Ishikawa (cell line): ENCODE results near the gene LAMC3.

ENCODE experiments used
- CEBPB ChIP-seq: IDR thresholded peaks from 2 replicates; pipeline ENCODE4 v1.6.1; 2012
- CREB1 ChIP-seq: IDR thresholded peaks from 2 replicates; pipeline ENCODE4 v1.6.1; 2012; ENCODE audit warnings: low read depth
- EGR1 ChIP-seq: IDR thresholded peaks from 2 replicates; pipeline ENCODE4 v1.6.1; 2012
- EP300 ChIP-seq: IDR thresholded peaks from 2 replicates; pipeline ENCODE4 v1.6.1; 2012; ENCODE audit warnings: borderline replicate concordance
- FOXM1 ChIP-seq: IDR thresholded peaks from 2 replicates; pipeline ENCODE4 v1.6.1; 2012; ENCODE audit warnings: low read depth, borderline replicate concordance
- NFIC ChIP-seq: IDR thresholded peaks from 2 replicates; pipeline ENCODE4 v1.6.1; 2012
- RAD21 ChIP-seq: IDR thresholded peaks from 2 replicates; pipeline ENCODE4 v1.6.1; 2012; ENCODE audit warnings: low read depth
- TAF1 ChIP-seq: IDR thresholded peaks from 2 replicates; pipeline ENCODE4 v1.6.1; 2012; ENCODE audit warnings: low read depth, mild to moderate bottlenecking
- TCF12 ChIP-seq: IDR thresholded peaks from 2 replicates; pipeline ENCODE4 v1.6.1; 2012; ENCODE audit warnings: low read depth
- TEAD4 ChIP-seq: IDR thresholded peaks from 2 replicates; pipeline ENCODE4 v1.6.1; 2012
- YY1 ChIP-seq: IDR thresholded peaks from 2 replicates; pipeline ENCODE4 v1.6.1; 2012; ENCODE audit warnings: low read depth
- ZBTB7A ChIP-seq: IDR thresholded peaks from 2 replicates; pipeline ENCODE4 v1.6.1; 2012; ENCODE audit warnings: low read depth
- TF ChIP-seq, protein P1 (sequence below): IDR thresholded peaks from 2 replicates; pipeline ENCODE4 v1.6.1; 2012; ENCODE audit warnings: low read depth, mild to moderate bottlenecking
- TF ChIP-seq, protein P2 (sequence below): IDR thresholded peaks from 2 replicates; pipeline ENCODE4 v1.6.1; 2012
- TF ChIP-seq, protein P3 (sequence below): IDR thresholded peaks from 2 replicates; pipeline ENCODE4 v1.6.1; 2012

Gene LAMC3

DNA sequence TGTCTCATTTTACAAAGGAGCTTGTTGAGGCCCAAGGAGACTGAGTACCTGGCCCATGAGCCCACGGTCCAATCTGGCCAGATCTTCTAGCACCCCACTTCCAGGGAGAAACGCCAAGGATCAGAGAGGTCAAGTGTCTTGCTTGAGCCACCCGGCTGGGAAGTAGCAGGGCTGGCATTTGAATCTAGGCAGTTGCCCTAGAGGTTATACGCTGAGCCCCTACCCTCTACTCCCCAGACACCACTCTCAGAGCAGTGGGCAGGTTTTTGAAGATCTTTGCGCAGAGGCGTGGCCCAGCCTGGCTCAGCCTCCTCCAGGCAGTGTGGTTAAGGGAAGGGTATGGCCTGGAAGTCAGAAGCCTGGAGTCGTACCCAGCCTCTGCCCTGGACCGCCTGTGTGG, 110.6 kb downstream of the LAMC3 start:
- TF ChIP-seq YY1, result no peak
- TF ChIP-seq EGR1, result no peak
- TF ChIP-seq TCF12, result no peak
- TF ChIP-seq NFIC, result no peak
- TF ChIP-seq TAF1, result no peak
- no peak for TF ChIP-seq RAD21
- no peak for TF ChIP-seq FOXM1
- TF ChIP-seq TEAD4, result no peak
- TF ChIP-seq, protein P1, sequence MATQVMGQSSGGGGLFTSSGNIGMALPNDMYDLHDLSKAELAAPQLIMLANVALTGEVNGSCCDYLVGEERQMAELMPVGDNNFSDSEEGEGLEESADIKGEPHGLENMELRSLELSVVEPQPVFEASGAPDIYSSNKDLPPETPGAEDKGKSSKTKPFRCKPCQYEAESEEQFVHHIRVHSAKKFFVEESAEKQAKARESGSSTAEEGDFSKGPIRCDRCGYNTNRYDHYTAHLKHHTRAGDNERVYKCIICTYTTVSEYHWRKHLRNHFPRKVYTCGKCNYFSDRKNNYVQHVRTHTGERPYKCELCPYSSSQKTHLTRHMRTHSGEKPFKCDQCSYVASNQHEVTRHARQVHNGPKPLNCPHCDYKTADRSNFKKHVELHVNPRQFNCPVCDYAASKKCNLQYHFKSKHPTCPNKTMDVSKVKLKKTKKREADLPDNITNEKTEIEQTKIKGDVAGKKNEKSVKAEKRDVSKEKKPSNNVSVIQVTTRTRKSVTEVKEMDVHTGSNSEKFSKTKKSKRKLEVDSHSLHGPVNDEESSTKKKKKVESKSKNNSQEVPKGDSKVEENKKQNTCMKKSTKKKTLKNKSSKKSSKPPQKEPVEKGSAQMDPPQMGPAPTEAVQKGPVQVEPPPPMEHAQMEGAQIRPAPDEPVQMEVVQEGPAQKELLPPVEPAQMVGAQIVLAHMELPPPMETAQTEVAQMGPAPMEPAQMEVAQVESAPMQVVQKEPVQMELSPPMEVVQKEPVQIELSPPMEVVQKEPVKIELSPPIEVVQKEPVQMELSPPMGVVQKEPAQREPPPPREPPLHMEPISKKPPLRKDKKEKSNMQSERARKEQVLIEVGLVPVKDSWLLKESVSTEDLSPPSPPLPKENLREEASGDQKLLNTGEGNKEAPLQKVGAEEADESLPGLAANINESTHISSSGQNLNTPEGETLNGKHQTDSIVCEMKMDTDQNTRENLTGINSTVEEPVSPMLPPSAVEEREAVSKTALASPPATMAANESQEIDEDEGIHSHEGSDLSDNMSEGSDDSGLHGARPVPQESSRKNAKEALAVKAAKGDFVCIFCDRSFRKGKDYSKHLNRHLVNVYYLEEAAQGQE, result no peak
- TF ChIP-seq, protein P2, sequence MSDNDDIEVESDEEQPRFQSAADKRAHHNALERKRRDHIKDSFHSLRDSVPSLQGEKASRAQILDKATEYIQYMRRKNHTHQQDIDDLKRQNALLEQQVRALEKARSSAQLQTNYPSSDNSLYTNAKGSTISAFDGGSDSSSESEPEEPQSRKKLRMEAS, result no peak
- no peak for TF ChIP-seq CEBPB
- no peak for TF ChIP-seq ZBTB7A
- TF ChIP-seq, protein P3, sequence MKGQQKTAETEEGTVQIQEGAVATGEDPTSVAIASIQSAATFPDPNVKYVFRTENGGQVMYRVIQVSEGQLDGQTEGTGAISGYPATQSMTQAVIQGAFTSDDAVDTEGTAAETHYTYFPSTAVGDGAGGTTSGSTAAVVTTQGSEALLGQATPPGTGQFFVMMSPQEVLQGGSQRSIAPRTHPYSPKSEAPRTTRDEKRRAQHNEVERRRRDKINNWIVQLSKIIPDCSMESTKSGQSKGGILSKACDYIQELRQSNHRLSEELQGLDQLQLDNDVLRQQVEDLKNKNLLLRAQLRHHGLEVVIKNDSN, result no peak
- TF ChIP-seq EP300, result no peak
- no peak for TF ChIP-seq CREB1

DNA sequence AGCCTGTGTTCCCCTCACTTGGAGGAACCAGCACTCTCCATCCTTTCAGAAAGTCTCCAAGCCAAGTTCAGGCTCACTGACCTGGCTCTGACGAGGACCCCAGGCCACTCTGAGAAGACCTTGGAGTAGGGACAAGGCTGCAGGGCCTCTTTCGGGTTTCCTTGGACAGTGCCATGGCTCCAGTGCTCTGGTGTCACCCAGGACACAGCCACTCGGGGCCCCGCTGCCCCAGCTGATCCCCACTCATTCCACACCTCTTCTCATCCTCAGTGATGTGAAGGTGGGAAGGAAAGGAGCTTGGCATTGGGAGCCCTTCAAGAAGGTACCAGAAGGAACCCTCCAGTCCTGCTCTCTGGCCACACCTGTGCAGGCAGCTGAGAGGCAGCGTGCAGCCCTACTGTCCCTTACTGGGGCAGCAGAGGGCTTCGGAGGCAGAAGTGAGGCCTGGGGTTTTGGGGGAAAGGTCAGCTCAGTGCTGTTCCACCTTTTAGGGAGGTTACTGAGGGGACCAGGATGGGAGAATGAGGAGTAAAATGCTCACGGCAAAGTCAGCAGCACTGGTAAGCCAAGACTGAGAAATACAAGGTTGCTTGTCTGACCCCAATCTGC, 111.8 kb downstream of the LAMC3 start:
- TF ChIP-seq NFIC (no peak), FOXM1 (no peak), ZBTB7A (no peak), TAF1 (no peak), TEAD4 (no peak), CREB1 (no peak), EGR1 (no peak), CEBPB (no peak), RAD21 (no peak), TCF12 (no peak)
- TF ChIP-seq, protein P3, result no peak
- TF ChIP-seq, protein P1, result no peak

DNA sequence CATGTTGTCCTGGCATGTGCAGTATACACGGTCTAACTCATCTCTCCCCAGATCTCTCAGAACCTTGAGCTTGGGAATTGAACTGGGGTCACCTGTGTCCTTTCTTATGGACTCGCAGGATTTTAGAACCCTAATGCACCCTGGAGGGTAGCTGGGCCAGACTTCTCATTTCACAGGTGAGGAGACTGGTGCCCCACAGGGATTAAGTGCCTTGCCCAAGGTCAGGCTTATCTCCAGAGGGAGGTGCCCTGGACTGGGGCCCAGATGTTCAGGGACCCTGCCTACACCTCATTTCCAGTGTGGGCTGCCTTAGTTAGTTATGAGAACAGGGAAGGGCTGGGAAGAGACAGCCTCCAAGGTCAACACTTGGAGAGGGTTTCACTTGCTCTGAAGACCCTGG, 112.4 kb downstream of the LAMC3 start:
- no peak for TF ChIP-seq CREB1
- no peak for TF ChIP-seq RAD21
- no peak for TF ChIP-seq FOXM1
- TF ChIP-seq, protein P3, result no peak
- no peak for TF ChIP-seq TAF1
- TF ChIP-seq NFIC, result no peak
- no peak for TF ChIP-seq EGR1
- TF ChIP-seq, protein P2, result no peak
- TF ChIP-seq TCF12, result no peak
- no peak for TF ChIP-seq YY1
- TF ChIP-seq EP300, result no peak
- no peak for TF ChIP-seq ZBTB7A
- TF ChIP-seq, protein P1, result no peak
- TF ChIP-seq CEBPB, result no peak
- no peak for TF ChIP-seq TEAD4

DNA sequence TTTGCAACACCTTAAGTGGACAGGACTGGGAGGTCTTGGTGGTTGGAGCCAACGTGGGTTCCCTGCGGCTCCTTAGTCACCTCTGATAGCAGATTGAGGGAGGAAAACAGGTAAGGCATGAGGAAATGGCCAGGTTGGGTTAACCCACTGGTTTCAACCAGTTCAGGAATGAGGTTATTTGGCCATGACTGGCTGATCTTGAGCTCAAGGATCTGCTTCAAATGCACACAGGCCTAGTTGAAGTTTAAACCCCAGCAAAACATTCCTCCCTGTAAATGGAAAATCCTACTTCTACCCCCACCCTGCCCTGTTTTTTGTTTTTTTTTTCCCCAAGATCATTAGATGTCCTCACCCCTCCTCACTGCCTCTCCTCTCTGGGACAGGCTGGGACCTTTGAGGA, 113.2 kb downstream of the LAMC3 start:
- TF ChIP-seq TAF1, result no peak
- no peak for TF ChIP-seq ZBTB7A
- no peak for TF ChIP-seq TCF12
- no peak for TF ChIP-seq FOXM1
- TF ChIP-seq TEAD4, result no peak
- TF ChIP-seq YY1, result no peak
